Lower leg skin (tissue), 4 donors: ENCODE measurements around the gene ACADVL. TPM values are rescaled to one million over a fixed set of nuclear protein-coding genes. Genes with fewer than 3 reads are reported as not detected.
A peak's percentile ranks its signal among the peaks of the same experiment; 100 is the strongest.

Experiments used
- DNase-seq, 2 donors: peaks; one replicate each; pipeline ENCODE4 v3.0.0-alpha.2; 2019; ENCODE audit warnings: low spot score in 2 of 2
- H3K4me3 ChIP-seq: fragments of 200-600 bp; sonication (generic); 2 replicates; pipeline ENCODE4 v1.5.1; 2017; ENCODE audit warnings: mild to moderate bottlenecking, low read depth; ENCODE audit not compliant: poor library complexity, severe bottlenecking
- CTCF ChIP-seq, 3 donors: fragments of 450-650 bp; IDR thresholded peaks; one replicate each; pipeline ENCODE4 v1.5.1; 2016; ENCODE audit warnings: antibody characterized with exemption in 3 of 3, mild to moderate bottlenecking in 3 of 3, moderate library complexity in 2 of 3
- POLR2A ChIP-seq, 2 donors: fragments of 450-650 bp; IDR thresholded peaks; one replicate each; pipeline ENCODE4 v1.6.1; 2016 to 2017; ENCODE audit warnings: antibody characterized with exemption in 2 of 2, mild to moderate bottlenecking in 1 of 2, moderate library complexity in 1 of 2
- whole genome bisulfite sequencing, 2 donors: methylation state at CpG; one replicate each; pipeline ENCODE4 v1.1.5; 2018; 5-methylcytosine and 5-hydroxymethylcytosine counted together
- intact Hi-C: fragments of 100-400 bp; cut with DNase I; formaldehyde crosslinking; loops from one replicate; pipeline ENCODE4 v1.15.0; 2023; ENCODE audit warnings: low total_unique reads
- total RNA-seq, 4 donors: library from RNA; depleted of rRNA; stranded (reverse); fragments of >200 nt; gene quantifications; one replicate each; pipeline ENCODE4 v1.1.0, GENCODE V29; 2016

ACADVL gene
- total RNA-seq, 4 donors from 2014 or later: 703 to 1,179 (median 863) TPM

GRCh38 chr17:7237761-7238419 is 18.2 kb downstream of the ACADVL start:
- TF ChIP-seq CTCF (IDR thresholded peaks at IDR 0.05) (no peak), POLR2A (IDR thresholded peaks at IDR 0.05) (no peak)
- peak overlapping the region; percentile 99 for H3K4me3 ChIP-seq
- intact Hi-C loops: no loop called here
- 0 to 1% methylated on average over 40 to 44 of the region's 73 CpGs for WGBS, 2 donors
- DNase-seq: peak in 1 of 2 donors; percentile 96

- H3K4me3 ChIP-seq: peak overlapping the region; percentile 99
- TF ChIP-seq CTCF (IDR thresholded peaks at IDR 0.05) (no peak), POLR2A (IDR thresholded peaks at IDR 0.05) (no peak)
- DNase-seq: no peak
- WGBS, 2 donors: 0 to 1% methylated on average over 26 to 31 of the region's 39 CpGs
- intact Hi-C loops: no loop called here
Measured at GRCh38 chr17:7238420-7239090, 18.8 kb downstream of the ACADVL start.

DNA sequence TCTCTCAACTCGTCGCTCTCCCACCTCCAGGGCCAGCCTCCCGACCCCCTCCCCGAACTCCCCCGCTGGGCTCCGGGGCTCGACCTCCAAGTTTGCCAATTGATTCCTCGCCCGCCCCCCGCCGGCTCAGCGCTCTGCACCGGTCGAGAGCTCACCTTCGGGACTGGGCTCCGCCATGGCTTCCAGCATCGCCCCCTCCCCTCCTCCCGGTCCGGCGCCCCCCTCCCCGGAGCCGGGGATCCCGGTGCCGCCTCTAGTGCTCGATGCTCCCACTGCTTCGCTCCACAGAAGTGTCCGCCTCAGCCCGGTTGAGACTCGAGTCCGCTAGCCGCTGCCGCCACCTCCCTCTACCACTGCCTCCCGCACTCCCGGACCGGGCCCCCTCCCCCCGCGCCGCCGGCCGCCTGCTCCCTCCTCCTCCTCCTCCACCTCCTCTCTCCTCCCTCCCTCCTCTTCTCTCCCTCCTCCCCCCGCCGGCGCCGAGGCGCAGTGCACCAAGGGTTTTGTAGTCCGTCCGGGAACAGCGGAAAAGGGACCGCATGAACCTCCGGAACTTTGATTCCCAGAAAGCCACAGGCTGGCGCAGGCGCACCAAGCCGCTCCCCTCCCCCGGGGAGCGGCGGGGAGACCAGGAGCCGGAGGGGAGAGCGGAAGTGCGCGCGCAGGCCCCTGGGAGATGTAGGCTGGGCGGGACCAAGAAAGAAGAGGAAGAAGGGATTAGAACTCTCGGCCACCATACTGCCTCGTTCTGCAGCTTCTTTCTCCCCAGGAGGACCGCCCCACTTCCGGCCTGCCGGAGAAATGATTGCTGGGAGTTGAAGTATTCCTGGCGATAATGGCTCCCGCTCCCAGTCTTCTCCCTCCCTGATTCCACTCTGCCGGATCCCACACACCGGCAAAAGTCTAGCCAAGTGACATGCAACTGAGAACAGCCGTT is 19.6 kb downstream of the ACADVL start, which contains the start of gene PHF23:
TSS of gene PHF23 (minus strand) at position 367 of the 937 bp plus-strand sequence. CDS start at position 189, 178 bp downstream.
- TF ChIP-seq POLR2A (IDR thresholded peaks at IDR 0.05) (peak in 1 of 2 donors; percentile 40), CTCF (IDR thresholded peaks at IDR 0.05) (peak in 1 of 3 donors; percentile 64)
- H3K4me3 ChIP-seq: peak within 1 kb of the TSS; percentile 99
- intact Hi-C loops: no loop called here
- WGBS, 2 donors: 1% methylated on average over 67 to 72 of the region's 72 CpGs
- DNase-seq: peak; percentile 99 to 100

- no peak for DNase-seq
- no peak for TF ChIP-seq CTCF (IDR thresholded peaks at IDR 0.05)
- intact Hi-C loops: no loop called here
- 58 to 68% methylated on average over 4 of the region's 4 CpGs for WGBS, 2 donors
- no peak overlapping the region for H3K4me3 ChIP-seq
Measured at GRCh38 chr17:7240375-7240774, 20.6 kb downstream of the ACADVL start.

DNA sequence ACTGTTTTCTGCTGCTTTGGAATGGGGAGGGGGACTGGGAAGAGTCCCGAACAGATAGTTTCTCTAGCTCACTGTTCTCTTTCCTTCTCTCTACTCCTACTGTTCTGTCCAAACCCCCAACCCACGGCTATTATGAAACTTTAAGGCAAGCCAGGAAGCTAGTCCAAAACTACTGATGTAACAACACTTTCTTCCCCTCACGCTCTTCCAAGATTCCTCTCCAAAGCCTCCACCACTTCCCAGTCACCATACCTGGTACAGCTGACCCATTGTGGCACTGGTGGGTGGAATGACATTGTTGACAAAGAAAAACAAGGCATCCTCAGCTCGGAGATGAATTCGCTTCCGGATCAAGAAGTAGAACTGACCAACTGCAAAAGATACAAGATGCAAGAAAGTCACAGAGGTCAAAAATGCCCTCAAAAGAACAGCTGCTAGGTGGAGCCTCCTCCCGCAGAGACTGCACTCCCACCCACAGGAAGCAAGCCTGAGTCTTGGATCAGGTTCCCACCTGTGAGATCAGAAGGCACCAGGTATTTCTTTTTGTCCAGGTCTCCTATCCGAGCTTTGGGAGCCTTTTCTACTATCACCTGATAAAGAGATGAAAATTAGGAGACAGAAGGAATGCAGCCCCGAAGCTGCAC is 21.5 kb downstream of the ACADVL start:
- DNase-seq: no peak
- intact Hi-C loops: no loop called here
- TF ChIP-seq CTCF (IDR thresholded peaks at IDR 0.05) (no peak), POLR2A (IDR thresholded peaks at IDR 0.05) (no peak)
- WGBS, 2 donors: 30% methylated on average over 9 of the region's 9 CpGs
- H3K4me3 ChIP-seq: peak overlapping the region; percentile 97
